Erythroblast (primary cell): ENCODE data around the gene DDX27.
A peak's percentile ranks its signal among the peaks of the same experiment; 100 is the strongest.
"Not testable (repeated sequence)": the region's sequence is repeated elsewhere in the genome, so short reads cannot be mapped to it uniquely, and the experiment has no call there.

Experiments used
- DNase-seq, 2 experiments: peaks; one replicate each; lab custom pipeline; 2025; lab: John Stamatoyannopoulos, UW
- GATA1 ChIP-seq: IDR thresholded peaks from 2 replicates; pipeline ENCODE4 v1.6.1; 2011; ENCODE audit warnings: low read depth, mild to moderate bottlenecking, control low read depth, low read length, moderate library complexity
- POLR2A ChIP-seq: IDR thresholded peaks from 2 replicates; pipeline ENCODE4 v1.6.1; 2011; ENCODE audit warnings: mild to moderate bottlenecking, low read length

The DDX27 gene

GRCh38 chr20:49219091-49219923 is at the start of gene DDX27:
DDX27 (plus strand) TSS chr20:49219416; CDS start chr20:49219449, 33 bp downstream.
- DNase-seq: peak; percentile 99
- TF ChIP-seq GATA1: no peak
- TF ChIP-seq POLR2A: peak; percentile 91

DNA sequence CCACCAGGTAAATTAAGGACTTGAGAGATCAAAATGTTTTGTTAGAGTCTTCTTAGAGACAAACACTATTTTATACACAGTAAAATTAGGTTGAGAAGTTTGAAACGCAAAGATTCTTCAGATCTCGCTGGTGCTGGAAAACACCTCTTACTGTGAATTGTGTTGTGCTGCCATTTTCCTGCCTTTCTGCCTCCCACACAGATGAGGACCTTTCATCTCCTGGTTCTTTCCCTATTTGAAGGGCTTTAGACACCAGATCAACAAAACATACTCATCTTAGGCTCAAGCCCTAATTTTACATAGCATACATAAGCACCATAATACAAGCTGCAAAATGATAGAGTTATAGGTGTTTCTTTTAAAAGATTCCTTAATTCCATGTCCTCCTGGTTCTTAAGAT is 49.7 kb upstream of the DDX27 start:
- TF ChIP-seq POLR2A (no peak), GATA1 (no peak)
- DNase-seq: no peak

DNA sequence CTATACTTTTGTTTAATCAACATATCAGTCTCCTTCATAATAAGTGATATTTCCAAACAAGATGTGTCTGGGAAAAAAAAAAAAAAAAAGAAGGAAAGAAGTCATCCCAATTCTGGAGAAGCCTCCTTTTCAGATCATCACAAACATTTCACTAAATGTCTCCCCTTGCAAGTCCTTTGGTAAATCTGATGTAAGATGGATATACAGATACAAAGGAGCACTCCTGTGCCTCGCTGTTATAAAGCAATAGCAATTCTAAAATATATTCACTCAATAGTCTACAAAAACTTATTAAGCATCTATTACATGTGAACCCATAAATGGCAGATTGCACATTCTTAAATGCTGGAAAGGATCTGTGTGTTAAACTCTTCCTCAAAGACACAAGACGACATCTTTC is 48.5 kb upstream of the DDX27 start:
- TF ChIP-seq POLR2A (no peak), GATA1 (no peak)
- no peak for DNase-seq

- TF ChIP-seq POLR2A (no peak), GATA1 (no peak)
- DNase-seq: peak in 1 of 2 experiments; percentile 14
These were observed 47.3 kb upstream of the DDX27 start for GRCh38 chr20:49171909-49172308.

DNA sequence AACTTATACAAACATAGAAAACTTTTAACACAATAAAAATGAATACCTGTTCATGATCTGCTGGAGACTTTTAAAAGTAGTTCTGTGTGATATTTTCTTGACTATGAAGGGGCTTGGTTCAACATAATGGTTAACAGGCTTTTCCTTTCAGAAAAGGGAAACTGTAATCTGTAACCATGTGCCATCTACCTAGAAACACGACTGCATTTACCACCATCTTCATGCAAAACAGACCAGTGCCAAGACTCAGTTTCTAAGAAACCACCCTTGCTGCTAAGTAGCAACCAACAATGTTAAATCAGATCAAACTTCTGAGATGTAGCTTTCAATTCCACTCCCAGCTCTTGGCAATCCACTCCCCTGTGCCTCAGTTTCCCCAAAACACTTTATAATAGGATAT is 46.8 kb upstream of the DDX27 start:
- no peak for DNase-seq
- no peak for TF ChIP-seq GATA1
- TF ChIP-seq POLR2A: no peak

DNA sequence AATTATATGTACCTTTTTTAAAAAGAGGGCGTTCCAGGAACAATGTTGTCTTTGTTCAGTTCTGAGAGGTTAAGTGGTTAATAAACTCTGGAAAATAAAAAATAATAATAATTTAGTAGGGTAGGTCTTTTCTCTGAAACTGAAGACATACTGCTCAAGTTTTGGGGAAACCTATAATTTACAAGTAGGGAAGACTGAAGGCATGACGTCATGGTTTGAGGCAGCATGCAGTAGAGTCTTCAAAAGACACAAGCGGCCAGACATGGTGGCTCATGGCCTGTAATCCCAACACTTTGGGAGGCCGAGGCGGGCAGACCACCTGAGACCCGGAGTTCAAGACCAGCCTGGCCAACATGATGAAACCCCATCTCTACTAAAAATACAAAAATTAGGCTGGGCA is 45.0 kb upstream of the DDX27 start:
- no peak for DNase-seq
- TF ChIP-seq GATA1: no peak
- no peak for TF ChIP-seq POLR2A

DNA sequence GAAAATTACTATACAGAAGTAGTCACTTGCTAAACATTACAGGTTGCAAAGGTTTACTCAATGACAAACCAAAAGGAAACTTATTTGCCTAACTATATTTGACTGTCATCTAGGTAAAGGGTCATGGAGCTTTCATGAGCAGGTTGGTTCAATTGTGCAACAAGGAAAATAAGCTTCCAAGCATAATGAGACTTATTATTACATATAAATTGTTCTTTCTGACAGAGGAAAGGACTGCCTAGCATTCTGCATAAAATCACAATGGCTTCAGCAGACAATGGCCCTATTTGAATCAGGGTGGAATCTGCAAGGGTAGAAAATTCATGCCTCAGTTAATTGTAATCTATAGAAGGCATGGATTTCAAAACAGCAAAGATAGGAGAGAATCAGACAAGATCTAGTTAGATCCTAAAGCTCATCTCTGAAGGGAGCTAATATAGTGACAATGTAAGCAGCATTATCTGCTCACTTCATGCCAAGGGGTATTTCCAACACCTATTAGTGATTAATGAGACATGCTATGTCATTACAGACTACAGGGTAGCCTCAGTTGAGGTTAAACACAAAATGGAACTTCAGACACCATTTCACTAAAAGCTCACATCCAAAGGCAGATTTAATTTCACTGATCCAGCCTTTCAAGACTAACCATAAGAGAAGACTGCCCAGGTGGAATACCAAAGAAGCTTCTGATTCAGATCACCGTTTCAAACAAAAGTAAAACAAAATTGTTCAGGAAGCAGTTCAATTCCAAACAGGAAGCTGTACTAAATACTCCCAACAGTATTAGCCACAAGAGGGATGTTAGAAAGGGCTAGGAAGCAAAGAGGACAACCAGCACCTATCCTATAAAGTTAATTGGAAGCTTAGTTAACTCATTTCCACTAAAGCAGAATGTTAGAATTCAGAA is 39.6 kb upstream of the DDX27 start:
- no peak for DNase-seq
- no peak for TF ChIP-seq POLR2A
- no peak for TF ChIP-seq GATA1

DNA sequence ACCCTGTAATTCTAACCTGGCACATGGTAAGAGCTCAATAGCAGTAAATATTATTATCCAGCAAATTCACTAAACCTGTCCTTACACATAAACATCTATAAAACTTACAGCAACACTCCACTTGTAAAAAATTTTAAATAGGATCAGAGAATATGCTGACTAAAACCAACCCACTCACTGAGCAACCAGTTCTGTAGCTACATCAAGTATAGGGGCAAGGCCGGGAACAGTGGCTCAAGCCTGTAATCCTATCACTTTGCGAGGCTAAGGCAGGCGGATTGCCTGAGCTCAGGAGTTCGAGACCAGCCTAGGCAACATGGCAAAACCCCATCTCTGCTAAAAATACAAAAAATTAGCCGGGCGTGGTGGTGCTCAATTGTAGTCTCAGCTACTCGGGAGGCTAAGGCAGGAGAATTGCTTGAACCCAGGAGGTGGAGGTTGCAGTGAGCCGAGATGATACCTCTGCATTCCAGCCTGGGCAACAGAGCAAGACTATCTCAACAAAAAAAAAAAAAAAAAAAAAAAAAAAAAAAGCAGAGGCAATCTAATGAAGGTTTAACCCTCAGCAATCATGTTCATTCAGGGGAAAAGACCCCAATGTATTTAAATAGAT is 37.8 kb upstream of the DDX27 start:
- no peak for DNase-seq
- TF ChIP-seq POLR2A (no peak), GATA1 (no peak)

DNA sequence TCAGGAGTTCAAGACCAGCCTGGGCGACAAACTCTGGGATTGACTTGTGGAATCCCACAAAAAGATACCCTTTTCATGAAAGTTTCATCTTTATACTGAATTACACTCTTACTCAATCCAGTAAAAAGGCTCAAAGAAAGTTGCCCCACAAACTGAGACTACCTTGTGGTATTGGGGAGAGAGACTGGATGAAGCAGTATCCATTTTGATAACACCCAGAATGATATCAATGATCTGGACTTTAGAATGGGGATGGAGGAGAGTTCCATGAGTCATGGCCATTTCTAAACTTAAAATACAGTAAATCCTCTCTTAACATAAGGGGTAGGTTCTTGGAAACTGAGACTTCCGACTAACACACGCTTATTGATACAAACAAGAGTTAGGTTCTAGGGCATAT is 35.8 kb upstream of the DDX27 start:
- DNase-seq: peak in 1 of 2 experiments; percentile 30
- TF ChIP-seq POLR2A (no peak), GATA1 (no peak)

DNA sequence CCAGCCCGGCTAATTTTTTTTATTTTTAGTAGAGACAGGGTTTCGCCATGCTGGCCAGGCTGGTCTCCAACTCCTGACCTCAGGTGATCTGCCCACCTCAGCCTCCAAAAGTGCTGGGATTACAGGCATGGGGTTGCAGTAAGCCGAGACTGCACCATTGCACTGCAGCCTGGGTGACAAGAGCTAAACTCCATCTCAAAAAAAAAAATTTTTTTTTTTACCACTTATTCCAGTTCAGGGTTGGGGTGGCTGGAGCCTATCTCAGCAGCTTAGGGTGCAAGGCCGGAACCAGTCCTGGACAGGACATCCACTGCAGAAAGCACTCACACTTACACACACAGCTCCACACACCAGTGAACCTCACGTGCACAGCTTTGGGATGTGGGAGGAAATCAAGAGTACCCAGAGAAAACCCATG is 35.1 kb upstream of the DDX27 start:
- DNase-seq: not testable (repeated sequence)

DNA sequence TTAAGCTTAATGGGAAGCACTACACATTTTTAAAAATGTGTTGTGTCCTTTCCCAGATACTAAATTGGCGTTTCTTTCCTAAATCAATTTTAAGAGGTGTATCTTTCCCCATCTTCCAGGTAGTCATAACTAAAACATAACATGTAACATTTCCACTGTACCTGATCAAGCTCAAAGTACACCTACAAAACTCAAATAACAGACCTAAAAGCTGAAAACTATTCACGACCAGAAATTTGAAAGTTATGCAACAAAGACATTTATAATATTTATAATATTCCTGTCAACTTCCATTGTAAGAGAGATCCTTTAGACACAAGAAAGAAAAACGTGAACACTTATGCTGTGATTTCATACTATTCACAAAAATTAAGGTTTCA is 34.5 kb upstream of the DDX27 start:
- no peak for TF ChIP-seq POLR2A
- no peak for TF ChIP-seq GATA1

GRCh38 chr20:49185071-49185761 is 34.0 kb upstream of the DDX27 start:
- DNase-seq: no peak
- no peak for TF ChIP-seq GATA1
- no peak for TF ChIP-seq POLR2A

More for the DNA sequence above, 34.5 kb upstream of the DDX27 start:
- DNase-seq: no peak
